Mucosa of stomach (tissue), 1 donor: Measurements from ENCODE around the gene LRRD1.
A peak's percentile ranks its signal among the peaks of the same experiment; 100 is the strongest.
"Not testable (repeated sequence)": the region's sequence is repeated elsewhere in the genome, so short reads cannot be mapped to it uniquely, and the experiment has no call there.

Source experiments
- H3K27me3 ChIP-seq: one replicate; pipeline ENCODE4 v1.7.0; 2013; ENCODE audit warnings: mild to moderate bottlenecking, low read length; ENCODE audit not compliant: control insufficient read depth, insufficient read depth
- H3K36me3 ChIP-seq: one replicate; pipeline ENCODE4 v1.7.0; 2013; ENCODE audit warnings: low read length; ENCODE audit not compliant: control insufficient read depth, insufficient read depth
- H3K4me1 ChIP-seq: one replicate; pipeline ENCODE4 v1.7.0; 2013; ENCODE audit warnings: mild to moderate bottlenecking, low read length; ENCODE audit not compliant: control insufficient read depth, insufficient read depth
- H3K4me3 ChIP-seq: one replicate; pipeline ENCODE4 v1.7.0; 2013; ENCODE audit warnings: low read length
- H3K9ac ChIP-seq: one replicate; pipeline ENCODE4 v1.7.0; 2013; ENCODE audit warnings: mild to moderate bottlenecking, low read length, moderate library complexity
- H3K9me3 ChIP-seq: one replicate; pipeline ENCODE4 v1.7.0; 2013; ENCODE audit warnings: mild to moderate bottlenecking, low read length, moderate library complexity; ENCODE audit not compliant: control insufficient read depth
- donor health status: Pancreatic carcinoma.

Gene LRRD1

GRCh38 chr7:92178928-92179924 lies at the start of gene LRRD1:
Gene LRRD1, minus strand, starts transcription at chr7:92179142. Its CDS starts 13,940 bp downstream, at chr7:92165202.
- Histone ChIP-seq H3K27me3 (no peaks in the 10 kb centered on the region), H3K9ac (peak within 1 kb of the TSS; percentile 66), H3K9me3 (no peaks in the 10 kb centered on the region), H3K36me3 (no peaks in the 10 kb centered on the region), H3K4me3 (peak within 1 kb of the TSS; percentile 27), H3K4me1 (peaks cover 4% of the 10 kb centered on the region)

- Histone ChIP-seq H3K4me1 (no peaks in the 10 kb centered on the region), H3K27me3 (no peaks in the 10 kb centered on the region), H3K9ac (no peak overlapping the region), H3K9me3 (no peaks in the 10 kb centered on the region), H3K36me3 (no peaks in the 10 kb centered on the region), H3K4me3 (no peak overlapping the region)
These were observed 49.8 kb upstream of the LRRD1 start for GRCh38 chr7:92228742-92229141.

GRCh38 chr7:92228100-92228499 lies 49.2 kb upstream of the LRRD1 start:
- Histone ChIP-seq H3K9ac (no peak overlapping the region), H3K36me3 (no peaks in the 10 kb centered on the region), H3K9me3 (no peaks in the 10 kb centered on the region), H3K4me1 (no peaks in the 10 kb centered on the region), H3K27me3 (no peaks in the 10 kb centered on the region), H3K4me3 (no peak overlapping the region)

- Histone ChIP-seq H3K9me3 (no peaks in the 10 kb centered on the region), H3K4me1 (no peaks in the 10 kb centered on the region), H3K36me3 (no peaks in the 10 kb centered on the region), H3K27me3 (no peaks in the 10 kb centered on the region), H3K9ac (no peak overlapping the region), H3K4me3 (no peak overlapping the region)
These were observed 48.0 kb upstream of the LRRD1 start for GRCh38 chr7:92226981-92227380.

- H3K36me3 ChIP-seq = no peaks in the 10 kb centered on the region
These were observed 42.8 kb upstream of the LRRD1 start for GRCh38 chr7:92221766-92222165.

GRCh38 chr7:92206672-92207071 lies 27.7 kb upstream of the LRRD1 start:
- H3K4me3 ChIP-seq = no peak overlapping the region
- no peaks in the 10 kb centered on the region for H3K36me3 ChIP-seq
- no peaks in the 10 kb centered on the region for H3K4me1 ChIP-seq
- no peaks in the 10 kb centered on the region for H3K9me3 ChIP-seq
- no peaks in the 10 kb centered on the region for H3K27me3 ChIP-seq
- no peak overlapping the region for H3K9ac ChIP-seq

More at GRCh38 chr7:92221766-92222165, 42.8 kb upstream of the LRRD1 start:
- H3K4me3 ChIP-seq = no peak overlapping the region
- no peaks in the 10 kb centered on the region for H3K9me3 ChIP-seq
- no peak overlapping the region for H3K9ac ChIP-seq
- H3K27me3 ChIP-seq = no peaks in the 10 kb centered on the region
- no peaks in the 10 kb centered on the region for H3K4me1 ChIP-seq

- Histone ChIP-seq H3K27me3 (no peaks in the 10 kb centered on the region), H3K4me1 (no peaks in the 10 kb centered on the region), H3K4me3 (no peak overlapping the region), H3K9me3 (no peaks in the 10 kb centered on the region), H3K36me3 (no peaks in the 10 kb centered on the region), H3K9ac (no peak overlapping the region)
These were observed 27.0 kb upstream of the LRRD1 start for GRCh38 chr7:92205987-92206386.

- no peaks in the 10 kb centered on the region for H3K4me1 ChIP-seq
- H3K9me3 ChIP-seq = no peaks in the 10 kb centered on the region
- no peaks in the 10 kb centered on the region for H3K27me3 ChIP-seq
- no peaks in the 10 kb centered on the region for H3K36me3 ChIP-seq
- no peak overlapping the region for H3K4me3 ChIP-seq
- H3K9ac ChIP-seq = no peak overlapping the region
These were observed 21.8 kb upstream of the LRRD1 start for GRCh38 chr7:92200791-92201190.

GRCh38 chr7:92192326-92192725 lies 13.4 kb upstream of the LRRD1 start:
- H3K4me1 ChIP-seq = no peaks in the 10 kb centered on the region
- H3K4me3 ChIP-seq = no peak overlapping the region
- no peaks in the 10 kb centered on the region for H3K27me3 ChIP-seq
- H3K9me3 ChIP-seq = no peaks in the 10 kb centered on the region
- H3K36me3 ChIP-seq = no peaks in the 10 kb centered on the region
- no peak overlapping the region for H3K9ac ChIP-seq

GRCh38 chr7:92189246-92189645 lies 10.3 kb upstream of the LRRD1 start:
- not testable (repeated sequence) for H3K27me3 ChIP-seq, H3K9ac ChIP-seq, H3K4me3 ChIP-seq, H3K4me1 ChIP-seq, H3K36me3 ChIP-seq, H3K9me3 ChIP-seq

GRCh38 chr7:92184294-92184693 lies 5.4 kb upstream of the LRRD1 start:
- not testable (repeated sequence) for H3K9me3 ChIP-seq, H3K36me3 ChIP-seq

GRCh38 chr7:92177362-92177761 lies 1.6 kb downstream of the LRRD1 start:
- Histone ChIP-seq H3K4me1 (peaks cover 4% of the 10 kb centered on the region), H3K36me3 (no peaks in the 10 kb centered on the region), H3K4me3 (no peak overlapping the region), H3K9ac (no peak overlapping the region), H3K9me3 (no peaks in the 10 kb centered on the region), H3K27me3 (no peaks in the 10 kb centered on the region)

More at GRCh38 chr7:92184294-92184693, 5.4 kb upstream of the LRRD1 start:
- H3K9ac ChIP-seq, H3K27me3 ChIP-seq, H3K4me3 ChIP-seq, H3K4me1 ChIP-seq: not testable (repeated sequence)
